ENCODE measurements around the gene KCNK5.

GRCh38 chr6:39169448-39170344 lies 59.6 kb downstream of the KCNK5 start:
- TF ChIP-seq CTCF (IDR thresholded peaks at IDR 0.05; ENCODE audit: borderline replicate concordance, extremely low read depth, low read length, poor library complexity, severe bottlenecking), result no peak
- TF ChIP-seq EZH2 (IDR thresholded peaks at IDR 0.05; ENCODE audit: borderline replicate concordance, low read depth, low read length, severe bottlenecking), result no peak
